ENCODE measurements around the gene KDF1.
"Not testable (repeated sequence)": the region's sequence is repeated elsewhere in the genome, so short reads cannot be mapped to it uniquely, and the experiment has no call there.

The KDF1 gene

DNA sequence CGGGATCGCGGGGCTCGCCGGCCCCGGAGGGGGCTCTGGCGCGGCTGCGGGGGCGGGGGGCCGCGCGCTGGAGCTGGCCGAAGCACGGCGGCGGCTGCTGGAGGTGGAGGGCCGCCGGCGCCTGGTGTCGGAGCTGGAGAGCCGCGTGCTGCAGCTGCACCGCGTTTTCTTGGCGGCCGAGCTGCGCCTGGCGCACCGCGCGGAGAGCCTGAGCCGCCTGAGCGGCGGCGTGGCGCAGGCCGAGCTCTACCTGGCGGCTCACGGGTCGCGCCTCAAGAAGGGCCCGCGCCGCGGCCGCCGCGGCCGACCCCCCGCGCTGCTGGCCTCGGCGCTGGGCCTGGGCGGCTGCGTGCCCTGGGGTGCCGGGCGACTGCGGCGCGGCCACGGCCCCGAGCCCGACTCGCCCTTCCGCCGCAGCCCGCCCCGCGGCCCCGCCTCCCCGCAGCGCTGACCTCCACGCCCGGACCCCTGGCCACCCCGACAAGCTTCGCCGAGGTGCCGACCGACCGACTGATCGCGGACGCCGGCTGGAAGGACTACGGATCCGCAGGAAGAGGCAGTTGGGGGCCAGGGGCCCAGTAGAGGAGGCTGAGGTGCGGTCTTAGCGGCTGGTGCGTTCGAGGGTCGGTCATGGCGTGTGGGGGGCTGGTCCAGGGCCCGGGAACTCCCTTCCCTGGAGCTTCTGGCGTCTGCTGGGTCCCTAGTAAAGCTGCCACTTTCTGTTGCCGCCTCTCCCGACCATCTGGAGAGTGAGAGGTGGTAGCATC is 33.9 kb upstream of the KDF1 start:
- DNase-seq (ENCODE audit: low read depth), result no peak

DNA sequence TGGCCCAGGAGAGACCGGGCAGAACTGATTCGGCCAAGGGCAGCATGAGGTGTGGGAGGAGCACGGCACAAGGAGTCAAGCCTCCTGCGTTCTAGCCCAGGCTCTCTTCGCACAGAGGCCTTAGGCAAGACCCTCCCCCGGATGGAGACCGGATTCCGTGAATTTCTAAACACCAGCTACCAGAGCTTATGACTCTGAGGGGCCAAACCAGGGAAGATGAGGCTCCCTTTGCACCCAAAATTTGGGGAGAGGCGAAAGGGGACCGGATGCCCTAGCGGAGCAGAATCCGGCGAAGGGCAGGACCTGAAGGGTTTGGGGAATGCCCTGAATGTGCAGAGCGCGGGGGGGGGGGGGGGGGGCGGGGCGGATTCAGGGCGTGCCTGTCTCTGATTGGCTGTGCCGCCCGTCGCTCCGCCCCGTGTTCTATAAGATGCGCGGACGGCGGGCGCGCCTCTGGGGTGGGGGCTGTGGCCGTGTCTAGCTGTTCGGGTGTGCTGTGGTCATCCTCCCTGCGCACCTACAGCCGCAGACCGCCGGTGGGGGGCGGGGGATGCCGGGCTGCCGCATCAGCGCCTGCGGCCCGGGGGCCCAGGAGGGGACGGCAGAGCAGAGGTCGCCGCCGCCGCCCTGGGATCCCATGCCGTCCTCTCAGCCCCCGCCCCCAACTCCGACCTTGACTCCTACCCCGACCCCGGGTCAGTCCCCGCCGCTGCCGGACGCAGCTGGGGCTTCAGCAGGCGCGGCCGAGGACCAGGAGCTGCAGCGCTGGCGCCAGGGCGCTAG is 33.2 kb upstream of the KDF1 start, which contains the start of gene TRNP1:
Gene TRNP1, plus strand, starts transcription at position 456 of the 783 bp plus-strand sequence. Its CDS starts 95 bp downstream, at position 551.
- DNase-seq (ENCODE audit: low read depth), result peak; percentile 54

DNA sequence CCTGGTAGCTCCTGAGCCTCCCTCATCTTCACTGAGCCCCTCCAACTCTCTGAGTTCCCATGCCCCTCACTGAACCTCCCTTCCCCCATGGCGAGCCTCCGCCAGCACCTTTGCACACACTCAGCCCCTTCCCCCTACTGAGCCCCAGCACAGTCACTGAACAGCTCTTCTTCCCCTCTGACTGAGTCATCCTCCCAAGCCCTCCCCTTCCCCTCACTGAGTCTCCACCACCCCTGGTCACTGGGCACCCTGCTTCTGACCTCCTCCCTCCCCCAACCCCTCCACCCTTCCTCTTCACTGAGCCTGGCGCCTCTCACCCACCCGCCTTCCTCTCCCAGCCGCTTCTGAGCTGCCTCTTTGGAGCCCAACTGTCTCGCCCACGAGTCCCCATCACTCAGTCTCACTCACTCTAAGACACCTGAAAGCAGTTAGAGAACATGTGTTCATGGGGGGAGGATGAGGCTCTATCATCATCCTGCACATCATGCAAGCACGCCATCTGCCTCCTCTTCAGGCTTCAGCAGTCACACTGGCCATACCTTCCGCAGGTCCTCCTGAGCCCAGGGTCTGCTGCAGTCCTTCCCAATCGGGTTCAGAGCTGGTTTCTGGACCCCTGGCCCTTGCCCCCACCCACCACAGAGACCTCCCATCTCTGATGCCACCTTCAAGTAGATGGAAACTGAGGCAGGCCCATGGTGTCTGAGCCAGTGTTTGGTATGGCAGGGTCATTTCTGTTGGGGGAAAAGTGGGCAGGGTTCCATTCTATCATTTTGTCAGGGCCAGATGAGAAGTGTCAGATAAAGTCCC is 31.2 kb upstream of the KDF1 start:
- DNase-seq (ENCODE audit: low read depth), result no peak

DNA sequence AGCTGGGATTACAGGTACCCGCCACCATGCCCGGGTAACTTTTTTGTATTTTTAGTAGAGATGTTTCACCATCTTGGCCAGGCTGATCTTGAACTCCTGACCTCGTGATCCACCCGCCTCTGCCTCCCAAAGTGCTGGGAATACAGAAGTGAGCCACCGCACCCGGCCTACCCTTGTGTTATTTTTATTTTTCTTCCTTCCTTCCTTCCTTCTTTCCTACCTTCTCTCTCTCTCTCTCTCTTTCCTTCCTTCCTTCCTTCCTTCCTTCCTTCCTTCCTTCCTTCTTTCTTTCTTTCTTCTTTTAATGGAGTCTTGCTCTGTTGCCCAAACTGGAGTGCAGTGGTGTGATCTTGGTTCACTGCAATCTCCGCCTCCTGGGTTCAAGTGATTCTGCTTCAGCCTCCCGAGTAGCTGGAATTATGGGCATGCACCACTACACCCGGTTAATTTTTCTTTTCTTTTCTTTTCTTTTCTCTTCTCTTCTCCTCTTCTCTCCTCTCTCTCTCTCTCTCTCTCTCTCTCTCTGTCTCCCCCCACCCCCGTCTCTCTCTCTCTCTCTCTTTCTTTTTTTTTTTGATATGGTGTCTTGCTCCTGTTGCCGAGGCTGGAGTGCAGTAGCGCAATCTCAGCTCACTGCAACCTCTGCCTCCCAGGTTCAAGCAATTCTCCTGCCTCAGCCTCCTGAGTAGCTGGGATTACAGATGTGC is 29.3 kb upstream of the KDF1 start:
- DNase-seq (ENCODE audit: low read depth), result not testable (repeated sequence)

DNA sequence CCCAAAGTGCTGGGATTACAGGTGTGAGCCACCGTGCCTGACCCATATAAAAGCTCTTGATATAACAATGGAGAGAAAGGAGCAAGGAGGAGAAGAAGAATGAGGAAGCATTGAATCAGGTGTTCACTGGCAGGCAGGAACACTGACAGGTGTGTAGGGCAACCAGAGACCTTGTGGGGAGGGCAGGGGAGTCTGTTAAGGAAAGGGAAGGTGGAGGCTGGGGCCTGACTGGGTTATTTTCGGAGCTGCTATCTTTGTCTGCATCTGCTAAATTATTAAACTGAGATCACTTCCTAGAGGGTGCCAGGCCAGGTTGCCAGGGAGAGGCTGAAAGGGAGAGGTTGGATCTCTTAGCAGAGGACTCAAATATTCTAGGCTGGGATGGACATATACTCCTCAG is 26.4 kb upstream of the KDF1 start:
- no peak for DNase-seq (ENCODE audit: low read depth)

DNA sequence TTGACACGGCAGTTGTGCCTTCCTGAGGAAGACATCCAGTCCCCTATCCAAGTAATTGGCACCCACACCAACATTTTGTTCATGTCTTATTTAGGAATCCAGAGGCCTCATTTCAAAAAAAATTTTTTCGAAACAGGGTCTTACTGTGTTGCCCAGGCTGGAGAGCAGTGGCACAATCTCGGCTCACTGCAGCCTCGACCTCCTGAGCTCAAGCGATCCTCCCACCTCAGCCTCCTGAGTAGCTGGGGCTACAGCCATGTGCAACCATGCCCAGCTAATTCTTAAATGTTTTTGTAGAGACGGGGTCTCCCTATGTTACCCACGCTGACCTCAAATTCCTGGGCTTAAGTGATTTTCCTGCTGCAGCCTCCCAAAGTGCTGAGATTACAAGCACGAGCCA is 24.0 kb upstream of the KDF1 start:
- DNase-seq (ENCODE audit: low read depth), result no peak

DNA sequence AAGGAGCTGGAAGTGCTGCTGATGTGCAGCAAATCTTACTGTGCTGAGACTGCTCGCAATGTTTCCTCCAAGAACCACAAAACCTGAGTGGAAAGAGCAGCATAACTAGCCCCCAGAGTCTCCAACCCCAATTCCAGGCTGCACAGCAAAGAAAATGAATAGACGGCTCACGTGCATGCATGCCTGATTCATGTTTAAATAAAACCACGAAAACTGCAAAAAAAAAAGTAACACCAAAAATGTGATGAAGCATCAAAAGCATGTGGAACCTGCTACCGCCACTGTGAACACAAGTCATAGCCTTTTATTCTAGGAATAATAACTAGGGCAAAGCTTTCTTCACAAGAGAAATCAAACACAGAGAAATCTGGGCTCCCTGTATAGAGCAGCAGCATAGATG is 23.6 kb upstream of the KDF1 start:
- DNase-seq (ENCODE audit: low read depth), result no peak

DNA sequence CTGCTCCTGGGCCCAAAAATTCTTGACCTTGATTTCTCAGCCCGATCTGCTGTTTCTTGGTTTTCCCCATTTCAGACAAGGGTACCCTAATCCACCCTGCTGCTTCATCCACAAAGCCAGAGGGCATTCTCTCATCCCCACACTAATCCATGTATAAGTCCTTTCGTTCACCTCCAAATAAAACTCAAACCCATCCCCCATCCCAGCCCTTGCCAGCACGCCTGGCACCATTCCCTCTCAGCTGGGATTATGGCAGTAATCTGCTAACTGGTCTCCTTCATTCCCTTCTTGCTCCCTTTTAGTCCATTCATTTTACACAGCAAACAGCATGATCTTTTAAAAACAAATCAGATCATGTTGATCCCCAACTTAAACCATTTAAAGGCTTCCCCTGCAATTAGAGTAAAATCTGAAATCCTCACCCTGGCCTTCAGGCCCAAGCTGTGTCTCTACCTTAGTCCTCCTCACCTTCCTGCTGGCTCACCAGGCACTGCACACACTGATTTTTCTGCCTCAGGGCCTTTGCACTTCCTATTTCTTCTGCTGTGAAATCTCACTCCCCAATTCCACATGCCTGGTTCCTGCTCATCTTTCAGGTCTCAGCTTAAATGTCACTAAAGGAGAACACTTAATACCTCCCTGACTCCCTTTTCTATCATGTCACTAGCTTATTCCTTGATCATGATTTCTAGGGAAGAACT is 21.0 kb upstream of the KDF1 start:
- no peak for DNase-seq (ENCODE audit: low read depth)

DNA sequence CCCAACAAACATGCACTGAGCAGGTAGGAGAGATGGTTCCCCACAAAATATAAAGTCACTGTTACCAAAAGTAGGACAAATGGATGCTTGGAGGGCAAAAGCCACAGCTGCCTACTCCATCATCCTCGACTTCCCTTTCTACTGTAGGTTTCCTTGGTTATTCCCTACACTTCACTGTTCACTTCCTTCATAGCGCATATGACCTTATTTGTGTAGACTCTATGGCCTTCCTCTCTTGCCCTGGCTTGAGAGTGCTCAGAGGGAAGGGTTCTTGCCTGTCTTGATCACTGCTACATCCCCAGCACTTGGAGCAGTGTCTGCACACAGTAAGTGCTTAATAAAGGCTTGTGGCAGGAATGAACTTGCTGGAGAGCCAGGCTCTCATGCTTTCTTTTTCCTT is 18.6 kb upstream of the KDF1 start:
- no peak for DNase-seq (ENCODE audit: low read depth)

DNA sequence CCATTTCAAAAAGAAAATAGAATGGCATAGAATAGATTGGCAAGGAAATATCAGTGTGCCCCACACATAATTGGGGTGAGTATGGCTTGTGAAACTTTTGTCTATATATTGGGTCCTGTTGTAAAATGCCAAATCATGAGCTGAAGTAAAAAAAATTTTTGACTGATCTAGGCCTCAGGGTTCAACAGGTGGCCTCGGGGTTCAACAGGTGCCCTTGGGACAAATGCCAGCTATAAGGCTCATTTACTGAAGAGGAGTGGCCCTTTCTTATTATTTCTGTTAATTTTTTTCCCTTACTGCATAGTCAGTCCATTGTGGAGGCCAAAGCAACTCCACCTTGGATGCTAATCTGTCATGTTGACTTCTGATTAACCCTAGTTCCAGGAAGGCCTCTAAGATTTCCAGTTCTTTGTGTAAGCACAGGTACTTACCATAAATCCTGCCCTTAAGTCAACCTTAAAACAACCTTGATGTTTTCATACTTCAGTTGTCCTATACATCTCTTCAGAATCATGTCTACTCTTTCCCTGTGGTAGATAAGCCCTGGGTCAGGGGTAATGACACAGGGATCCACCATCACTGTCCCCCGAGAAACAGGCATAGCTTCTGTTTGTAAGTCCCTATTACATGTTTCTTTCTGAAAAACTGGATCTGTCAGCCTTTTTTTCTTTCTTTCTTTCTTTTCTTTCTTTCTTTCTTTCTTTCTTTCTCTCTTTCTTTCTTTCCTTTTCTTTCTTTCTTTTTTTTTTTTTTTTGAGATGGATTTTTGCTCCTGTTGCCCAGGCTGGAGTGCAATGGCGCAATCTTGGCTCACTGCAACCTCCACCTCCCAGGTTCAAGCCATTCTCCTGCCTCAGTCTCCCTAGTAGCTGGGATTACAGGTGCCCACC is 16.6 kb upstream of the KDF1 start:
- DNase-seq (ENCODE audit: low read depth), result no peak

DNA sequence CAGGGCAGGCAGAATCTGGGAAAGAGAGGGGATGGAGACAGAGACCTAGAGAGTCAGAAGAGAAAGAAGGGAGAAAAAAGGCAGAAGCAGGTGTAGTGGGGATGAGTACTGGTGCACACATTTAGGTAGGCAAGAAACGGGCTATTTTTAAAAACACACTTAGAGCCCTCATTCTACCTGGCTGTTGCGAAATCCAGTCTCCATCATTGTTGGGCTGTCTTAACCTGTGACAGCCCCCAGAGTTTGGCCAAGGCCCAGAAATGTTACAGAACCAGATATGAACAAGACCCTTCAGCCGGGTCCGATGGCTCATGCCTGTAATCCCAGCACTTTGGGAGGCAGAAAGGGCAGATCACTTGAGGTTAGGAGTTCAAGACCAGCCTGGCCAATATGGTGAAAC is 12.6 kb upstream of the KDF1 start:
- DNase-seq (ENCODE audit: low read depth), result no peak

DNA sequence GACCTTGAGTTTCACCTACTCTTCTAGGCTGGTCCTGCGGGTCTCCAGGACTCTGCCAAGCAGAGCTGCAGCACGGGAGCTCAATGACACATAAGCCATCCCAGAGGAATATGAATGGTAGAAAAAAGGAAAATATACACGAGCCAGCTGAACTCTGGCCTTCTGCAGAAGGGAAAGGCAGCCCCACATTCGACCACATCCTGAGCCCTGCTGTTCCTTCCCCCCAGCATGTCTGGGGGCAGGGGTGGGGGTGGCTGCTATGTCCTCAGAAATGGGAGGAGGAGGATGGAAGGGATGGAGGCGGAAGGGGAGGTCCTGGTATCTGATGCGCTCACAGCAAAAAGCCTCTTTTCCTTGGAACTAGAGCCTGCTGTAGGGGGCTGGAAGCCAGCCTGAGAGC is 12.1 kb upstream of the KDF1 start:
- DNase-seq (ENCODE audit: low read depth), result no peak

DNA sequence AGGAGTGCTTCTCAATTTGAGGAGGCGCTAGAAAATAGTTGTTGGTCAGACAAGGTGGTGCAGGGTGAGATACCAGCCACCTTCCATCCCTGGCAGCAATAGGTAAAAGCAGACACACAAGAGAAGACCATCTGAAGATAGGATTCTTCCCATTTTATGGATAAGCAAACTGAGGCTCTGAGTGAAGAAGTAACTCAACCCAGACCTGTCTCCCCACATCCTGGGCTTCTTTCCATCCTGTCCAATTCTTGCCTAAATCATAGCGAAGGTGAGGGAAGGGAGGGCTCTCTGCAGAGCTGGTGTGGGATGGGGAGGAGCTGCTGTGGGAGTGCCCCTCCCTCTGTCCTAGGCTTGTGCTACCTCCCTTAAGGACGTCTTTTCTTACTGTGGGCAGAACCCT is 11.3 kb upstream of the KDF1 start:
- no peak for DNase-seq (ENCODE audit: low read depth)

DNA sequence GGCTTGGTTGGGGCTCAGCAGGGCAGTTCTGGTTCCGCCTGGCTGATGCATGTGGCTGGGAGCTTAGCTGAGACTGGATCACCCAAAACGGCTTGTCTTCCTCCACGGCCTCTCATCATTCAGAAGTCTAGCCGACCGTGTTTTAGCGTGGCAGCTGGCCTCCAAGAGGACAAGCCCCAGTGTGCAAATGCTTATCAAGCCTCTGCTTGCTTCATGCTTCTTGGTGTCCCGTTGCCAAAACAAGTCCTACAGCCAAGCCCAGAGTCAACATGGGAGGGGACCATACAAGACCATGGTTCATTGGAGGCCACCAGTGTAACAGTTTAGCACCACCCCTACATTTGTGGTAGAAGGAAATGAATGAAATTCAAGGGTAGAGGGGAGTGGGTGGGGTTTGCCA is 10.5 kb upstream of the KDF1 start:
- DNase-seq (ENCODE audit: low read depth), result no peak

DNA sequence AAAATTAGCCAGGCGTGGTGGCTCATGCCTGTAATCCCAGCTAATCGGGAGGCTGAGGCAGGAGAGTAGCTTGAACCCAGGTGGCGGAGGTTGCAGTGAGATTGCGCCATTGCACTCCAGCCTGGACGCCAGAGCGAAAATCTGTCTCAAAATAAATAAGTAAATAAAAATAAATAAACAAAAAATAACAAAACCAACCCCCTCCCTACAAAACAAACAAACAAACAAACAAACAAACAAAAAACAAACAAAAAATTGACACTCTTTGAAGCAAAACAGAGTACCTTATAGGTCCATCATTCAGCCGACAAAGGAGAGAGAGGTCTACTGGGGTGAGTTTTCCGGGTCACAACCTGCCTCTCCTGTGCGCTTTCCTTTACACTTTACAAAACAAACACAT is 5.4 kb upstream of the KDF1 start:
- DNase-seq (ENCODE audit: low read depth), result no peak

DNA sequence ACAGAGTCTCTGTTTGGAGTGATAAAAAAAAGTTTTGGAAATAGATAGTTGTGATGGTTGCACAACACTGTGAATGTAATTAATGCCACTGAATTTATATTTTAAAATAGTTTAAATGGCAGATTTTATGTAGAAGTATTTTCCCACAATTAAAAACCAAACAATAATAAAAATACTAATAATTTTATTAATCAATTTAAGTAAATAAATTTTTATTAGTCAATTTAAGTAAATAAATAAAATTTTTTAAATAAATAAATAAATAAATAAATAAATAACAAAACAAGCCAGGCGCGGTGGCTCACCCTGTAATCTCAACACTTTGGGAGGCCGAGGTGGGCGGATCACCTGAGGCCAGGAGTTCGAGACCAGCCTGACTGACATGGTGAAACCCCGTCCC is 4.9 kb upstream of the KDF1 start:
- no peak for DNase-seq (ENCODE audit: low read depth)

DNA sequence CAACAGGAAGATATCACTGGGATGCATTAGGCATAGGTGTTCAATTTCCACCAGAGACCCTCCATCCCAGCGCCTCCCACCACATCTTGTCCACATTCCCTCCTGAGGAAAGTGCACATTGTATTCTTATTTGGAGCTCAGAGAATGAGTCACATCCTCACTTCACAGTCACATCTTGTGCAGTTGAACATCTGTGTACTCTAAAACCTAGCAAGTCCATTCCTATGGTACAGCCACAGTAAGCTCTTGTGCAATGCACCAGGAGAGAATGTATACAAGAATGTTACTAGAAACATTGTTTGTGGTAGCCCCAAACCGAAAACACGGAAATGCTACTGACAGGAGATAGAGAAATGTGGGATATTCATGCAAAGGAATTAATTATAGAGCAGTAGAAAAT is 1.6 kb upstream of the KDF1 start:
- no peak for DNase-seq (ENCODE audit: low read depth)

DNA sequence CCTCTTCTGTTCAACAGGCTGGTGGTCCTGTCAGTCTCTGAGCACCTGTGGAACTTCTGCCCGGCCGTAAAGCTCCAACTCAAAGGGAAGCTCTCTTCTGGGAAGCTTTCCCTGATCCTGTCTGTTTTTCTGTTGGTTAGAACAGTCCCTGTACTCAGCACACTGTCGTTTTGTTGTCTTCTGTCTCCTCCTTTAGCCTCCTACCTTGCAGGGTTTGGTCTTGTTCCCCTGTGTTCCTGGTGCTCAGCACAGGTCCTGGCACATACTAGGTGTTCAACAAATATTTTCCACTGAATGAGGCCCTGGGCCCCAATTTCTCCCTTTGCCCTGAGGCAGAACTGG is 328 bp upstream of the KDF1 start:
- DNase-seq (ENCODE audit: low read depth), result no peak

DNA sequence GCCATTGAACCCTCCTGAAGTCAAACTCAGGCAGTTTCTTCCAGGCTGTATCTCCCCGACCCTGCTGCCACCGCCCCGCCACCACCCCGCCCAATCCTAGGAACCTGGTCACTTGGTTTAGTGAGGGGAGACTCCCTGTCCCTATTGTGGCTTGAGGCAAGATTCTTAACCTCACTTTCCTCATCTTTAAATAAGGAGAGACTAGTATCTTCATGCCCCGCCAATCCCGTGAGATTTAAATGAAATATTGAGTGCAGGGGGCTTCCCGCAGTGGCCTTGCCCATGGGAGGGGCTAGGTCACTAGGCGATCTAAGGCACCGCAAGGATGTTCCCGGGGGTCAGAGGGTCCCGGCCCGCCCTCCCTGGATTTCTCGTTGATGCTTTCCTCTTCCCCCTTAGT is 998 bp downstream of the KDF1 start:
- no peak for DNase-seq (ENCODE audit: low read depth)

DNA sequence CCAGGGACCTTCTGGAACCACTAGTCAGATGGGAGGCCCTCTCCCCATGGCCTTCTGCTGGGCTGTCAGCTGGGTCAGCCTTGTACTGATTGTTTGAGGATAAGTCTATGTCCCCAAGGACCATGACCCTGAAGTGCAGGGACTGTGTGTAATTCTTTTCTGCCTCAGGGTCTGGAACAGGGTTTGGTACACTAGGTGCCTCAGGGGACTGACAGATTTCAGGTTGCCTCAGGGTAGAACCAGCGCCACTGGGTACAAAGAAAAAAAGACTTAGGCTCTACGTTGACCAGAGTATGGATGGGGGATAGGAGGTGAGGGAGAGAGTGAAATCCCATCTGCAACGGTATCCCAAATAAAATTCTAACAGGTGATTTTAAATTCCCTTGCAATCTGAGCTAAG is 3.0 kb downstream of the KDF1 start:
- DNase-seq (ENCODE audit: low read depth), result no peak

DNA sequence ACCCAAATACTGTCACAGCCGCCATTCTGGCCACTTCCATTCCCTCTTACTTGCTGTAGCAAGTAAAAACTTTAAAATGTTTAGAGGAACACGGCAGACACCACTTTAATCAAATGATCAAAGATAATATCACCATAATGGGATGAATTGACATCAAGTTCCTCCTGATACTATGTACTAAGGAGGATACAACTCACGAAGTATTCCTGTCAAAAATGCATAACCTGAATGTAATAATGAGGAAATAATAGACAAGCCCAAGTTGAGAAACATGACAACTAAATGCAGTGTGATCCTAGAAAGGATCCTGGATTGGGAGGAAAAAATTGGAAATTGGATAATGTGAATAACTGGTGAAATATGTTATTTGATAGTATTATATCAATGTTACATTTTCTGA is 3.9 kb downstream of the KDF1 start:
- DNase-seq (ENCODE audit: low read depth), result no peak
